Activated CD4-positive, alpha-beta memory T cell treated with anti-CD3 and anti-CD28 coated beads for 36 hours (primary cell): ENCODE measurements around the gene ORAI1. TPM values are rescaled to one million over a fixed set of nuclear protein-coding genes. Genes with fewer than 3 reads are reported as not detected.
"Not testable (repeated sequence)": the region's sequence is repeated elsewhere in the genome, so short reads cannot be mapped to it uniquely, and the experiment has no call there.

Source experiments
- CTCF ChIA-PET: fragments of 350-600 bp; sonication (Branson Sonifier 250); formaldehyde crosslinking; loops from one replicate; lab custom pipeline; 2021; ENCODE audit warnings: antibody characterized with exemption, inconsistent platforms; lab: Charles Lee
- POLR2A ChIA-PET: fragments of 350-600 bp; sonication (Branson Sonifier 250); formaldehyde crosslinking; loops from one replicate; lab custom pipeline; 2021; ENCODE audit warnings: antibody characterized with exemption; lab: Charles Lee
- DNase-seq: peaks from one replicate; pipeline ENCODE4 v3.0.0-alpha.2; 2020
- H3K27ac Mint-ChIP-seq: one replicate; pipeline ENCODE4 v1.8.0; 2021; ENCODE audit warnings: mixed read lengths
- H3K27me3 Mint-ChIP-seq: one replicate; pipeline ENCODE4 v1.8.0; 2021; ENCODE audit warnings: mixed read lengths
- H3K36me3 Mint-ChIP-seq: one replicate; pipeline ENCODE4 v1.8.0; 2021; ENCODE audit warnings: mixed read lengths
- H3K4me1 Mint-ChIP-seq: one replicate; pipeline ENCODE4 v1.8.0; 2021; ENCODE audit warnings: low read depth, mixed read lengths
- H3K4me3 Mint-ChIP-seq: one replicate; pipeline ENCODE4 v1.8.0; 2021; ENCODE audit warnings: mild to moderate bottlenecking, mixed read lengths
- H3K9me3 Mint-ChIP-seq: one replicate; pipeline ENCODE4 v1.8.0; 2021; ENCODE audit warnings: mixed read lengths
- intact Hi-C: fragments of 100-400 bp; cut with micrococcal nuclease; formaldehyde crosslinking; loops from one replicate; pipeline ENCODE4 v1.15.1; 2023
- total RNA-seq, 2 experiments: library from RNA; stranded (reverse); gene quantifications; one replicate each; pipeline ENCODE4 v1.2.3, GENCODE V29; 2021

ORAI1 gene
- total RNA-seq, 2 experiments from 2014 or later = 41.6 to 43.2 TPM

GRCh38 chr12:121582583-121583333 lies 43.6 kb upstream of the ORAI1 start:
- H3K4me1 Mint-ChIP-seq = peaks cover 32% of the 10 kb centered on the region
- H3K9me3 Mint-ChIP-seq = no peaks in the 10 kb centered on the region
- ChIA-PET POLR2A (no interaction called here), CTCF (no interaction called here)
- DNase-seq = no peak
- H3K36me3 Mint-ChIP-seq = no peaks in the 10 kb centered on the region
- H3K27me3 Mint-ChIP-seq = no peaks in the 10 kb centered on the region
- intact Hi-C loops = loop anchor here (5.0 kb wide), 2 partner anchors 100 to 210 kb away; partner anchors contain the start of gene RHOF
- peak overlapping the region; percentile 34 for H3K4me3 Mint-ChIP-seq
- no peak overlapping the region for H3K27ac Mint-ChIP-seq

GRCh38 chr12:121583334-121583661 lies 43.0 kb upstream of the ORAI1 start:
- POLR2A ChIA-PET, H3K4me3 Mint-ChIP-seq: not testable (repeated sequence)
- peaks cover 32% of the 10 kb centered on the region for H3K4me1 Mint-ChIP-seq

GRCh38 chr12:121584885-121585284 lies 41.4 kb upstream of the ORAI1 start:
- H3K4me3 Mint-ChIP-seq, H3K27ac Mint-ChIP-seq, H3K27me3 Mint-ChIP-seq, DNase-seq, POLR2A ChIA-PET, H3K36me3 Mint-ChIP-seq, H3K9me3 Mint-ChIP-seq: not testable (repeated sequence)
- intact Hi-C loops = loop anchor here (5.0 kb wide), 2 partner anchors 97 to 207 kb away; partner anchors contain the start of gene RHOF
- CTCF ChIA-PET = interaction anchor here (1.8 kb wide), 1 partner anchor 32 kb away, joined by 6 read pairs; no protein-coding TSS in a partner anchor
- peaks cover 33% of the 10 kb centered on the region for H3K4me1 Mint-ChIP-seq

More at GRCh38 chr12:121583334-121583661, 43.0 kb upstream of the ORAI1 start:
- H3K36me3 Mint-ChIP-seq, H3K9me3 Mint-ChIP-seq, H3K27ac Mint-ChIP-seq, DNase-seq, CTCF ChIA-PET, H3K27me3 Mint-ChIP-seq: not testable (repeated sequence)
- intact Hi-C loops = loop anchor here (5.0 kb wide), 2 partner anchors 99 to 209 kb away; partner anchors contain the start of gene RHOF

GRCh38 chr12:121590476-121591143 lies 35.7 kb upstream of the ORAI1 start:
- ChIA-PET CTCF (interaction anchor here (0.8 to 1.7 kb wide), 6 partner anchors 9 to 90 kb away, joined by 3 to 6 read pairs (median 4); no protein-coding TSS in a partner anchor), POLR2A (interaction anchor here (0.6 to 1.7 kb wide), 7 partner anchors 9 to 61 kb away, joined by 3 to 7 read pairs (median 4); partner anchors contain the start of gene KDM2B)
- H3K9me3 Mint-ChIP-seq = no peaks in the 10 kb centered on the region
- peak; percentile 80 for DNase-seq
- H3K36me3 Mint-ChIP-seq = no peaks in the 10 kb centered on the region
- no peaks in the 10 kb centered on the region for H3K27me3 Mint-ChIP-seq
- H3K27ac Mint-ChIP-seq = peak overlapping the region; percentile 98
- H3K4me3 Mint-ChIP-seq = peak overlapping the region; percentile 82
- peaks cover 26% of the 10 kb centered on the region for H3K4me1 Mint-ChIP-seq
- intact Hi-C loops = loop anchor here (1.0 to 5.0 kb wide), 6 partner anchors 9 to 188 kb away; partner anchors contain the start of genes KDM2B and RNF34

- intact Hi-C loops = loop anchor here (5.0 kb wide), 1 partner anchor 190 kb away; the partner anchor contains the start of gene RNF34
- POLR2A ChIA-PET = no interaction called here
- Mint-ChIP-seq H3K36me3 (no peaks in the 10 kb centered on the region), H3K4me1 (peaks cover 24% of the 10 kb centered on the region), H3K27me3 (no peaks in the 10 kb centered on the region), H3K27ac (peak overlapping the region; percentile 76), H3K9me3 (no peaks in the 10 kb centered on the region), H3K4me3 (no peak overlapping the region)
- no peak for DNase-seq
- CTCF ChIA-PET = interaction anchor here (0.6 to 1.4 kb wide), 4 partner anchors 40 to 89 kb away, joined by 3 to 4 read pairs (median 3); no protein-coding TSS in a partner anchor
Observed at GRCh38 chr12:121592320-121592719, 34.0 kb upstream of the ORAI1 start.

GRCh38 chr12:121595520-121595919 lies 30.8 kb upstream of the ORAI1 start:
- no peaks in the 10 kb centered on the region for H3K27me3 Mint-ChIP-seq
- ChIA-PET CTCF (interaction anchor here (1.0 kb wide), 1 partner anchor 73 kb away, joined by 4 read pairs; no protein-coding TSS in a partner anchor), POLR2A (no interaction called here)
- H3K4me3 Mint-ChIP-seq = no peak overlapping the region
- intact Hi-C loops = no loop called here
- DNase-seq = no peak
- H3K36me3 Mint-ChIP-seq = no peaks in the 10 kb centered on the region
- H3K4me1 Mint-ChIP-seq = peaks cover 20% of the 10 kb centered on the region
- no peaks in the 10 kb centered on the region for H3K9me3 Mint-ChIP-seq
- H3K27ac Mint-ChIP-seq = no peak overlapping the region

GRCh38 chr12:121596526-121596925 lies 29.8 kb upstream of the ORAI1 start:
- no peak for DNase-seq
- intact Hi-C loops = no loop called here
- ChIA-PET POLR2A (no interaction called here), CTCF (no interaction called here)
- no peaks in the 10 kb centered on the region for H3K36me3 Mint-ChIP-seq
- H3K4me1 Mint-ChIP-seq = peaks cover 10% of the 10 kb centered on the region
- no peak overlapping the region for H3K27ac Mint-ChIP-seq
- no peak overlapping the region for H3K4me3 Mint-ChIP-seq
- no peaks in the 10 kb centered on the region for H3K27me3 Mint-ChIP-seq
- no peaks in the 10 kb centered on the region for H3K9me3 Mint-ChIP-seq

- no peak for DNase-seq
- H3K9me3 Mint-ChIP-seq = no peaks in the 10 kb centered on the region
- intact Hi-C loops = no loop called here
- no peaks in the 10 kb centered on the region for H3K4me1 Mint-ChIP-seq
- ChIA-PET POLR2A (interaction anchor here (0.5 to 0.8 kb wide), 2 partner anchors 13 to 26 kb away, joined by 3 read pairs; partner anchors contain the start of gene ORAI1), CTCF (interaction anchor here (1.3 to 1.4 kb wide), 2 partner anchors 24 to 68 kb away, joined by 3 to 6 read pairs; partner anchors contain the start of gene MORN3)
- no peak overlapping the region for H3K4me3 Mint-ChIP-seq
- no peak overlapping the region for H3K27ac Mint-ChIP-seq
- H3K36me3 Mint-ChIP-seq = no peaks in the 10 kb centered on the region
- H3K27me3 Mint-ChIP-seq = no peaks in the 10 kb centered on the region
Observed at GRCh38 chr12:121600702-121601336, 25.5 kb upstream of the ORAI1 start.

GRCh38 chr12:121602766-121603165 lies 23.6 kb upstream of the ORAI1 start:
- ChIA-PET POLR2A (no interaction called here), CTCF (interaction anchor here (1.1 kb wide), 1 partner anchor 21 kb away, joined by 3 read pairs; no protein-coding TSS in a partner anchor)
- no peaks in the 10 kb centered on the region for H3K27me3 Mint-ChIP-seq

GRCh38 chr12:121603581-121603980 lies 22.7 kb upstream of the ORAI1 start:
- Mint-ChIP-seq H3K4me3 (no peak overlapping the region), H3K36me3 (no peaks in the 10 kb centered on the region), H3K27me3 (no peaks in the 10 kb centered on the region), H3K4me1 (no peaks in the 10 kb centered on the region), H3K9me3 (no peaks in the 10 kb centered on the region), H3K27ac (no peak overlapping the region)
- intact Hi-C loops = no loop called here
- POLR2A ChIA-PET = no interaction called here
- CTCF ChIA-PET = no interaction called here
- no peak for DNase-seq

More at GRCh38 chr12:121602766-121603165, 23.6 kb upstream of the ORAI1 start:
- intact Hi-C loops = no loop called here
- Mint-ChIP-seq H3K4me3 (no peak overlapping the region), H3K4me1 (no peaks in the 10 kb centered on the region), H3K9me3 (no peaks in the 10 kb centered on the region), H3K36me3 (no peaks in the 10 kb centered on the region), H3K27ac (no peak overlapping the region)
- DNase-seq = no peak

- intact Hi-C loops = no loop called here
- no peak overlapping the region for H3K27ac Mint-ChIP-seq
- H3K4me3 Mint-ChIP-seq = no peak overlapping the region
- no peaks in the 10 kb centered on the region for H3K4me1 Mint-ChIP-seq
- H3K27me3 Mint-ChIP-seq = no peaks in the 10 kb centered on the region
- ChIA-PET CTCF (no interaction called here), POLR2A (no interaction called here)
- H3K36me3 Mint-ChIP-seq = no peaks in the 10 kb centered on the region
- no peak for DNase-seq
- no peaks in the 10 kb centered on the region for H3K9me3 Mint-ChIP-seq
Observed at GRCh38 chr12:121608301-121608700, 18.0 kb upstream of the ORAI1 start.
